Mucosa of descending colon (tissue), 3 donors: Measurements from ENCODE around the gene SLC8A3. TPM values are rescaled to one million over a fixed set of nuclear protein-coding genes. Genes with fewer than 3 reads are reported as not detected.

Source experiments
- ATAC-seq: fragments of 200-7000 bp; cut with Tn5 transposase; one replicate; pipeline ENCODE4 v1.9.1; 2020; ENCODE audit warnings: mild to moderate bottlenecking, moderate library complexity
- DNase-seq, 3 donors: peaks; one replicate each; pipeline ENCODE4 v3.0.0-alpha.2; 2020
- H3K36me3 ChIP-seq: fragments of 200-600 bp; one replicate; pipeline ENCODE4 v1.8.0; 2021; ENCODE audit warnings: low read depth, mild to moderate bottlenecking
- H3K4me1 ChIP-seq: fragments of 200-600 bp; one replicate; pipeline ENCODE4 v1.8.0; 2021; ENCODE audit warnings: low read depth, mild to moderate bottlenecking
- H3K4me3 ChIP-seq: fragments of 200-600 bp; one replicate; pipeline ENCODE4 v1.8.0; 2021; ENCODE audit warnings: mild to moderate bottlenecking
- H3K9me3 ChIP-seq: fragments of 200-600 bp; one replicate; pipeline ENCODE4 v1.8.0; 2021; ENCODE audit warnings: mild to moderate bottlenecking
- CTCF ChIP-seq: fragments of 200-600 bp; IDR thresholded peaks from one replicate; pipeline ENCODE4 v1.8.0; 2022; ENCODE audit warnings: antibody characterized with exemption, mild to moderate bottlenecking
- intact Hi-C, 2 donors: fragments of 100-400 bp; cut with DNase I in 1 of 2; cut with micrococcal nuclease in 1 of 2; formaldehyde crosslinking; loops; one replicate each; pipeline versions ENCODE4 v1.11.0 to v1.11.1; 2022; cut with DNase I, micrococcal nuclease
- total RNA-seq, 3 donors: library from RNA; stranded (reverse); fragmentation: NEBNext Ultra II Directional in 2 of 3; extraction: Animal tissue kit (Norgen Biotek cat#: 25700) in 2 of 3; gene quantifications; one replicate each; pipeline versions ENCODE4 v1.2.1 to v1.2.4, GENCODE V29; 2021 to 2023
- donor health status: DM: no; HTN: no; CAD: no; lungs with moderate emphysema.
- donor health status: DM: no; HTN: no; CAD: no.
- donor health status: DM: no; HTN: yes; CAD: no.

The SLC8A3 gene
- total RNA-seq, 3 donors from 2014 or later: 0.41 to 1.2 (median 0.67) TPM

DNA sequence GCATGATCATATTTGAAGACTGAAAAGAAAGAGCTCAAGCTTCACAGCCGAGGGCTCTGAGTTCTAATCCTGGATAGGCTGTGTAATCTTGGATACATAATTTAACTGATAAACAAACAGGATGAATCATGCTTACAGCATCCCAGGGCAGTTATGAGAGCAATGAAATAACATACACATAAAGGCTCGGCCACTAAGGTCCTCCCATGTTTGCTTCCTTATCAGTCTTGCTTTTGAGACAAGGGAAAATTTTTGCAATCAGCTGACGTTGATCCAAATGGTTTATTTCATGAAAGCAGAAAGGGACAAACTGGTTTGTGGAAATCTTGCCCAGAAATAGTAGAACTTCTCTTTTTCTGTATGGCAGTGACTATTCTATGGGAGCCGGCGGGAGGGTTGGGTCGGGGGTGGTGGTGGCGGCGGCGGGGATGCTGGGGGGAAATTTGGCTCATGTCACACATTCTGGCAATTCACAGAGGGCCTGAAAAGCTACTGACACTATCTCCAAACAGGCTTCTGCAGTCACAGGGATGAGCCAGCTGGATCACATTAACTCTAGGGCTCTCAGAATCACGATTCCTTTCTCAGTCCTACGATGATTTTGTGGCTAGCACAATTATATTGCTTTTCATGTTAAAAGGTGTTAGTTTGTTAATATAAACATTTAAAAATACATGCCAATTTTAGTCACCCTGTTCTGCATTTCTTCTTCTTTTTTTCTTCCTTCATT, 124.5 kb downstream of the SLC8A3 start:
- Histone ChIP-seq H3K9me3 (no peaks in the 10 kb centered on the region), H3K4me3 (no peak overlapping the region), H3K4me1 (no peaks in the 10 kb centered on the region), H3K36me3 (no peaks in the 10 kb centered on the region)
- ATAC-seq (peak; percentile 39), DNase-seq (no peak)
- intact Hi-C loops: no loop called here
- TF ChIP-seq CTCF: no peak

DNA sequence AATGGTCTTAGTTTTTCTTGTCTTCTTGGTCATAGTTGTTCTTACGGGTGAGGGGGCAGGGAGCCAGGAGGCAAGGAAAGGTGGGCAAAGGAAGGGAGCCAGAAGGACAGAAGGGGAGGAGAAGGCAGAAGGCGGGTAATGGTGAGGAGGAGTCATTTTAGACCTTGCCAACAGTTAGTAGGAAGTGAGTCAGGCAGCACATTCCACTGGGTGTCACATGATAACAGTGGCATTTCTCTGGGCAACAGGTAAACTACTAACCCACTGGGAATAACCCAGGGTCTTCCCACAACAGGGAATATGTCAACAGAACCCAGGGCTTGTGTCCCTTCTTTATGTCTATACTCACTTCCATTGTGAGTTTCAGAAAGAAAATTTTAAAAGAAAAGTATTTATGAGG, 127.6 kb downstream of the SLC8A3 start:
- no peaks in the 10 kb centered on the region for H3K9me3 ChIP-seq
- intact Hi-C loops: no loop called here
- TF ChIP-seq CTCF: no peak
- no peaks in the 10 kb centered on the region for H3K4me1 ChIP-seq
- H3K36me3 ChIP-seq: no peaks in the 10 kb centered on the region
- DNase-seq (no peak), ATAC-seq (no peak)
- H3K4me3 ChIP-seq: no peak overlapping the region

- Histone ChIP-seq H3K36me3 (no peaks in the 10 kb centered on the region), H3K4me3 (no peak overlapping the region), H3K4me1 (no peaks in the 10 kb centered on the region), H3K9me3 (no peaks in the 10 kb centered on the region)
- no peak for TF ChIP-seq CTCF
- intact Hi-C loops: no loop called here
- ATAC-seq: no peak
- no peak for DNase-seq
These were observed 129.2 kb downstream of the SLC8A3 start for GRCh38 chr14:70059545-70059944.

GRCh38 chr14:70057519-70058136, 131.1 kb downstream of the SLC8A3 start:
- H3K4me1 ChIP-seq: no peaks in the 10 kb centered on the region
- TF ChIP-seq CTCF: no peak
- no peak for ATAC-seq
- H3K36me3 ChIP-seq: no peaks in the 10 kb centered on the region
- H3K4me3 ChIP-seq: no peak overlapping the region
- DNase-seq: no peak
- no peaks in the 10 kb centered on the region for H3K9me3 ChIP-seq
- intact Hi-C loops: no loop called here

GRCh38 chr14:70052990-70053389, 135.8 kb downstream of the SLC8A3 start:
- Histone ChIP-seq H3K36me3 (no peaks in the 10 kb centered on the region), H3K9me3 (no peaks in the 10 kb centered on the region), H3K4me3 (no peak overlapping the region), H3K4me1 (no peaks in the 10 kb centered on the region)
- intact Hi-C loops: no loop called here
- TF ChIP-seq CTCF: no peak
- ATAC-seq: no peak
- DNase-seq: peak in 1 of 3 donors; percentile 53
